Suppressor macrophage (primary cell): Measurements from ENCODE around the gene L3MBTL2.

Experiments
- DNase-seq, 4 experiments: peaks; one replicate each; pipeline ENCODE4 v3.0.0-alpha.2; 2020 to 2022

L3MBTL2 gene

DNA sequence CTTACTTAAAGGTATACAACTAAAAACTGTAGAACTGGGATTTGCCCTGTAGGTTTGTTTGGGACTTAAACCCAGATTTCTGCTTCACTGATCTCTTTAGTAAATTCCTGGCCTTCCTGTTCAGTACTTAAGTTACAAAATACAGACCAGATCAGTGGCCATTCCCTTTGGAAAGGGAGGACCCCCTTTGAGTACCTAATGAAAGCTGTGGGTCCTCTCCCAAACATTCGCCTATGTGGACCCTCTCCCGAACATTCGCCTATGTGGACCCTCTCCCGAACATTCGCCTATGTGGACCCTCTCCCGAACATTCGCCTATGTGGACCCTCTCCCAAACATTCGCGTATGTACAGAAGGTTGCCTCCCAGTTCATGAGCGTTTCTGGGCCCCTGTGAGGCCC lies 10.3 kb downstream of the L3MBTL2 start:
- DNase-seq: no peak

DNA sequence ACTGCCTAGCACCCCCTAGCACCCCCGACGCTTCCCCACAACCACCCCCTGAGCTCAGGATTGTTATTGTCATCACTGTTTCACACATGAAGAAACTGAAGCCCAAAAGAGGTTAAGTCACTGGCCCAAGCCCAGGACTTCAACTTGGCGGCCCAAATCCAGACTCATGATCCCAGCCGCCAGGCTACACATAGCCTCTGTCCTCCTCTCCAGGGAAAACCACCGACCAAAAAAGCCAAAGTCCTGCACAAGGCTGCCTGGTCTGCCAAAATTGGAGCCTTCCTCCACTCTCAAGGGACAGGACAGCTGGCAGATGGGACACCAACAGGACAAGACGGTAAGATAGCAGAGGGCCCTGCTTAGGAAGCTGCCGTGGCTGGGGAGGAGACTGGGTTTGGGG lies 10.8 kb downstream of the L3MBTL2 start:
- no peak for DNase-seq

DNA sequence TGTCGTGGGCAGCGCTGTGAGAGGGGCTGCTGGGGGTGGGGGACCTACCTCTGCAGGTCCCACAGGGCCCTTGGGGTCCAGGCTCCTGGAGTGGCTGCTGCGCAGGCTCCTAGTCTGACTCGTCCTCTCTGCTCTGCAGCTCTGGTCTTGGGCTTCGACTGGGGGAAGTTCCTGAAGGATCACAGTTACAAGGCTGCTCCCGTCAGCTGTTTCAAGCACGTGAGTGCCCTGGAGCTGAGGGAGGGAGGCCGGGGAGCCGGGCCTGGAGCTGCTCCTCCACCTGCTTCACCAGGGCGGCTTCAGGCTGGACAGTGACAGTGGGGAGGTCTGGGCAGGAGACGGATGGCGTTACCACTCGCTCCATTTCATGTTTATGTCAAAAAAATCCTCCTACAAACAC lies 11.9 kb downstream of the L3MBTL2 start:
- DNase-seq: peak in 2 of 4 experiments; percentile 24 to 46

DNA sequence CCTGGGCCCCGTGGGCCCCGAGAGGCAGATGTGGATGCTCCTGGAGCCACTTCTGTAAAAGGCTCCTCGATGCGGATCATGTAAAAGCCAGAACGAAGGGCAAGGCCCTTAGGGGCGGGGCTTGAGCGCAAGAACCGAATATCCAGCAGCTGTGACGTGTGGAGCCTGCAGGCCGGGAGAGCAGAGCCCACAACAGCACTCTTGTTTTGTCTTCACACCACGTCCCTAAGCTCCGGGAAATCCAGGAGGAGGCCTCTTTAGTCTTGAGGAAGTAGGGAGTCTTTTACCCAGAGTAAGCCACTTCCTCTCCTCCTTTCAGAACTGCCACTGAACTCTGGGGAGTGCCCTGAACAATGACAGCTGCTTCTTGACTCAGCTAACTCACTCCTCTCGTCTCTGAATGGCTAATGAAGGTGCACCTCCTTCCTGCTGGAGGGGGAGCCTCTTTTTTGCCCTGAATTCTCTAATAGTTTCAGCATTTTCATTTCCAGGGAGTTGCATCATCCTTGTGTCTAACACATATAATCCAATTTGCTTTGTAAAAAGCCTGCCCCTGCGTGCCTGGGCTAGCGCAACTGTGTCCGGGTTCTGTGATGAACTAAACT lies 12.5 kb downstream of the L3MBTL2 start:
- peak; percentile 86 to 95 (median 89) for DNase-seq

DNA sequence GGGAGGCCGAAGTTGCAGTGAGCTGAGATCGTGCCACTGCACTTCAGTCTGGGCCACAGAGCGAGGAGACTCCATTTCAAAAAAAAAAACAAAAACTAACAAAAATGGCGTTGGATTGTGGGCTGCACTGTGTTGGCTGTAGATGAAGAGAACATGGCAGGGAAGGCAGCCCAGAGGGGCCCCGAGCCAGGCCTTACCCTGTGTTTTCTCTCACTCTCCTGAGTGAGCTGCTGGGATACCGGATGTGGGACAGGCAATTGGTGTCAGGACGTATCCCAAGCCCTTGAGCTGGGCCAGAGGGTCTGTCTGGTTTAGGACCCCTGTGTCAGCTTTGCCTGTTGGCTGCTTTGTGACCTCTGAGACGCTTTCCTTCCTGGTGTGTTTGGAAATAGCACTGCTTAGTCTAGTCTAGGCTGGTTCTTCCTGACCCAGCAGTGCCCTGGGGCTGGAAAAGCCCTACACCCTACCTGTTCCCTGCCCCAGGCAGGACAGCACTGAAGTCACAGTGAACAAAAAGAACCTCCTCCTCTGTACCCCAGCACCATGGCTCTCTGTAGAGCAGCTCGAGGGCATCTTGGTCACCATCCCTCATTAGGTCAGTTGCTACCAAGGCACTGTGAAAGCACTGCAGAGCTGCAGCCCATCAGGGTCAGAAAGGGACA lies 17.9 kb downstream of the L3MBTL2 start:
- no peak for DNase-seq

DNA sequence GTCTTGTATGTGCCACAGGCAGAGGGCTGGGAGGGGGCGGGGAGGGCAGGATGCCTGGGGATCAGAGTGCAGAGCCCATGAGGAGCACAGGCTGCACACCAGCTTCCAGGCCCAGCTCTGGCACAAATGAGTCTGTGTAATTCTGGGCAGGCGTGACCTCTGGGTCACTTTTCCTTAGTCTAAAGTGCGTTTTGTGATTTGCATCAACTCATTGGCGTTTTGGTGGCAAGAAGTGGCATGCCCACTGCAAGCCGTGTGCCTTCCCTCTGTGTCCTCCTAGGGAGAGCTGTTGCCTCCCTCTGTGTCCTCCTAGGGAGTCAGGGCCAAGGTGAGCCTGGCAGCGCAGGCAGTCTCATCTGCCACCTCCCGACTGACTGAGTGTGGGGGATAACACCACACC lies 18.4 kb downstream of the L3MBTL2 start:
- DNase-seq: no peak

DNA sequence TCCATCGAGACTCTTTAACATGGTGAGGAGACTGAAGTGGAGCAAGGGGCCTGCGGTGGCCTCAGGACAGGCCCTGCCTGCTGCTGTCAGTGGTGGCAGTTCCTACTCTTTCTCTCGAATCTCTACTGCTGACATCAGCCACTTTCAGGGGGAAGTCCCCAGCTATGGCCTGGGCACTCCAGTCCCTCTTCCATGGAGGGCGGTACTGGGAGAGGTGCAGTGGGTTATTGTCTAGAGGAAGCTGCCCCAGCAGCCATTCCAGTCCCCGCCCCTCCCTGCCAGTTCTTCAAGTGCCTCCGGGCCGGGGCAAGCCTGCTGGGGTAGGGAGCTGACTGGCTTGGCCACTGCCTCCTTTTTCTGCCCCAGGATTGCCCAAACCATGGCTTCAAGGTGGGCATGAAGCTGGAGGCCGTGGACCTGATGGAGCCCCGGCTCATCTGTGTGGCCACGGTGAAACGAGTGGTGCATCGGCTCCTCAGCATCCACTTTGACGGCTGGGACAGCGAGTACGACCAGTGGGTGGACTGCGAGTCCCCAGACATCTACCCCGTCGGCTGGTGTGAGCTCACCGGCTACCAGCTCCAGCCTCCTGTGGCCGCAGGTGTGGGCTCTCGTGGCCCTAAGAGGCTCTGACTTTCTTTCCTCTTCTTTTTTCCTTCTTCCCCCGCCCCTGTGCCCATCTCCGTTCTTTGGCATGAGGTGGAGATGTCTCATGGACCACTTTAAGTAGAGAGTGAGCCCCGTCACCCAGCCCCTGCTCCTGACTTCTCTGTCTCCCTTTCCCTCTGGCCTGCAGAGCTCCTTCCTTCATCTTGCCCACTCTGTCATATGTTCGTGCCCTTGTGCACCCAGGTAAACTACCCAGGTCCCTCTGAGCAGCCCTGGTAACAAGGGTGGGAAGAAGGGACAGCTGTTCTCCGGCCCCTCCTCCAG lies 21.9 kb downstream of the L3MBTL2 start:
- DNase-seq: peak; percentile 58 to 75 (median 73)

DNA sequence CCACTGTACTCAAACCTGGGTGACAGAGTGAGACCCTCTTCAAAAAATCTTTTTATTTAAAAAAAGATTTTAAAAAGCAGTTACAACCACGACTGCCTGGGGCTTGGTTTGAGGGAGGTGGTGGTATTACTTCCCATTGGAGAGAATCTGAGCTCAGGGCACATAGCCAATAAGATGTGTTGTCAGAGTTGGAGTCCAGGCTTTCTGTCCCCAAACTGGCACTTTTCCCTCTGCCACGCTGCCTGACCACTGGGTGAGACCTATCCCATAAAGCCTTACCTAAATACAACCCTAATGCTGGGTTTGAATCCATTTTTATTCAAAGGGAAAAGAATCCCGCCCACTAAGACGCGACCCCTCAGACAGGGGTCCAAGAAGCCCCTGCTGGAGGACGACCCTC lies 24.1 kb downstream of the L3MBTL2 start:
- DNase-seq: no peak

DNA sequence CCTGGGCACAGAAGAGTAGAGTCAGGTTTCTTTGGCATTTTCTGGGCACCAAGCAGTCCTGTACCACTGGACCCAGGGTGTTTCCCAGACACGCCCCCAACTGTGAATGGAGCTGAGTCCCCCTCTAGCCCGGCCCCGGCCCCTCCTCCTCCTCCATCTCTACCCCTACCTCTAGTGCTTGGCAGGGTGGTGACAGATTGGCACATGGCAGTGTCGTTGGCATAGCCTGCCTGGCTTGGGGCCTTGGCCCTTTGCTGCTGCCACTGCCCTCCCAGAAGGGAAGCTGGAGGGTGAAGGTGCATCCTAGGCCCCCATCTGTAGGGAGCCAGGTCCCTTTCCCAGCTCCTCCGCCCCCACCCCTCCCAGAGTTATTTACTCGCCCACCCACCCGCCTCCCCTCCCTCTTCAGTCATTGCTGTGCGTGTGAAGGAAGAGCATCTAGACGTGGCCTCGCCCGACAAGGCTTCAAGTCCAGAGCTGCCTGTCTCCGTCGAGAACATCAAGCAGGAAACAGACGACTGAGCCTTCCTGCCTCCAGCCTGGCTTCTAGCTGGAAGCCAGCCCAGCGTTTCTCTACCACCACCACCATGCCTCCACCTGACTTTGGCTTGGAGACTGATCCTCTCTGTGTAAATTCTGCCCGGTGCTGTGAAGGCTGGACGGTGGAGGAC lies 24.8 kb downstream of the L3MBTL2 start:
- no peak for DNase-seq

DNA sequence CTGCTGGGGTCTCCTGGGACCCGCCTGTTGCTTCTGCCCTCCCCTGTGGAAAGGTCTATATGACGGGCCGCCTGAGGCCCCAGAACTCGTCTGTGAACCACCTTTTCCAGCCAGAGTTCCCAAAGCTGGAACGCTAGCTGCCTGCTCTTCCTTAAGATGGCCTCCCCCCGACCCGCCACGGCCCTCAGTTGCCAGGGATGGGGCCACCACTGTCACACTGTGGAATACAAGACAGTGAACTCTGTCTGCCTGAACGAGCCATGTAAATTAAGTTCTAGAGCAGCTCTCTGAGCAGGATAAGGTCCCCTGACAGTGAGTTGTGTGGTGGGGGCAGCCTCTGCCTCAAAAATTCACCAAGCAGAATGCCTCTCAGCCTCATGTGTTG lies 25.3 kb downstream of the L3MBTL2 start:
- no peak for DNase-seq

DNA sequence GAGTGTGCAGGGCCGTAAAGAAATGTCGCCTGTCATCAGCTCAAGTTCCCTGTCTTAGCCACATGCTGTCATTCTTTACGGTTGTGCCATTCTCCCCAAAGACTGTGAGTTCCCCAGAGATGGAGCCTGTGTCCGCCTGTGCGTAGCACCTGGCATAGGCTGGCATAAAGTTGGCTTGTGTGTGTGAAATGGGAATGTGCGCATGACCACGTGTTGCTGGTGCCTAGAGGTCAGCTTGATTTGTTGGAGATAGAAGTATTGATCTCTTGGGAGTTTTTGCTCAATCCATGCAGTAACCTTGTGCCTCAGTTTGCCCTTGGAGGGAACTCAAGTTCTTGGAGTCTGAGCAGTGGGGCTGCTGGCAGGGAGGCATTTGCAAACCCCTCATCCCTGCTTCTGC lies 26.3 kb downstream of the L3MBTL2 start:
- no peak for DNase-seq

DNA sequence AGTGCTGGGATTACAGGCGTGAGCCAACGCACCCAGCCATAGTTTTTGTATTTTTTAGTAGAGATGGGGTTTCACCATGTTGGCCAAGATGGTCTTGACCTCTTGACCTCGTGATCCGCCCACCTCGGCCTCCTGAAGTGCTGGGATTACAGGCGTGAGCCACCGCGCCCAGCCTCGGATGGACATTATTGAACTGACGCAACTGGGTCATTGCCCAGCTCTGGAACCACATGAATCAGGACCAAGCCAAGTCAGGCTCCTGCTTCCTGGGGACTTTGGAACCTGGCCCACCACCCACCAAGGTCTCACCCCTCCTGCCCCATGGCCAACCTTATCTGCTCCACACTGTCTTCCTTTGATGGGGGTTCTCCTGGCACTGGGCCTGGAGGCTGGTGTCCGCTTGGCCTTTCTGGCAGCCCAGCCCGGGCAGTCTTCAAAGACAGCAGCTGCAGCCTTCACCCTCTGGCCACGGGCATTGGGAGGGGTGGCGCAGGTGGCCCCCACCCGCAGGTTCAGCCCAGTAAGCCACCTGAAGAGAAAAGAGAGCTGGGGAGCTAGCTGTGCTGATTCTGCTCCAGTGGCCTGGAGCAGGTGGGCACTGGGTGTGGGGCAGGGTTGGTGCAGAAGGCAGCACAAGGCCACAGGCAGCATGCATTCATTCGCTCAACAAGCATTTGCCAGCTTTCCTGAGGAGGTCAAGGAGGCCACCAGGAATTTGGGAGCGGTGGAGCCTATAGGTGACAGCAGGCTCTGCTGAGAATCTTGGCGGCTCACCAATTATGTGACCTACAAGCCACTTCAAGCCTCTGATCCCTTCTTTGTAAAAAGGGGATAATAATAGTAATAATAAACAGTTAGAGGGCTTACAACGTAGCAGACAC lies 29.9 kb downstream of the L3MBTL2 start:
- DNase-seq: no peak

DNA sequence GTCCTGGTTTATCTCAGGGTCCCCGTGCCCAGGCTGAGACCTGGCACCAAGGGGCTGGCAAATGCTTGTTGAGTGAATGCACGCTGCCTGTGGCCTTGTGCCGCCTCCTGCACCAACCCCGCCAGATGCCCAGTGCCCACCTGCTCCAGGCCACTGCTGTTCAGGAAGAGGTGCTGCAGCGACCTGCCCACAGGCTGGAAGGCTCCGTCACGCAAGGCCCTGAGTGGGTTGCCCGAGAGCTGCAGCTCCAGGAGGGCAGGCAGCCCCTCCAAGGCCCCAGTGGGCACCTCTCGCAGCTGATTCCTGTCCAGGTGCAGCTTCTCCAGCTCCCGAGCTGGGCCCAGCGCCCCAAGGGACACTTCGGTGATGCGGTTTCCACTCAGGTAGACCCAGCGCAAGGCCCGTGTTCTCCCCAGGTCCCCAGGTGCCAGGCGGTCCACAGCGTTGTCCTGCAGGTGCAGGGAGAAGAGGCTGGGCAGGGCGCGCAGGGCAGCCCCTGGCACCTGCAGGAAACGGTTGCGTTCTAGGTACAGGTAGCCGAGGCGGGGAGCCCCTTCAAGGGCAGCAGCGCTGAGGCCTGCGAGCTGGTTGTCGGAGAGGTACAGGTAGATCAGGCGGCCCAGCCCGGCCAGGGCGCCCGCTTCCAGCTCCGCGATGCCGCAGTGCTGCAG lies 32.1 kb downstream of the L3MBTL2 start:
- no peak for DNase-seq

DNA sequence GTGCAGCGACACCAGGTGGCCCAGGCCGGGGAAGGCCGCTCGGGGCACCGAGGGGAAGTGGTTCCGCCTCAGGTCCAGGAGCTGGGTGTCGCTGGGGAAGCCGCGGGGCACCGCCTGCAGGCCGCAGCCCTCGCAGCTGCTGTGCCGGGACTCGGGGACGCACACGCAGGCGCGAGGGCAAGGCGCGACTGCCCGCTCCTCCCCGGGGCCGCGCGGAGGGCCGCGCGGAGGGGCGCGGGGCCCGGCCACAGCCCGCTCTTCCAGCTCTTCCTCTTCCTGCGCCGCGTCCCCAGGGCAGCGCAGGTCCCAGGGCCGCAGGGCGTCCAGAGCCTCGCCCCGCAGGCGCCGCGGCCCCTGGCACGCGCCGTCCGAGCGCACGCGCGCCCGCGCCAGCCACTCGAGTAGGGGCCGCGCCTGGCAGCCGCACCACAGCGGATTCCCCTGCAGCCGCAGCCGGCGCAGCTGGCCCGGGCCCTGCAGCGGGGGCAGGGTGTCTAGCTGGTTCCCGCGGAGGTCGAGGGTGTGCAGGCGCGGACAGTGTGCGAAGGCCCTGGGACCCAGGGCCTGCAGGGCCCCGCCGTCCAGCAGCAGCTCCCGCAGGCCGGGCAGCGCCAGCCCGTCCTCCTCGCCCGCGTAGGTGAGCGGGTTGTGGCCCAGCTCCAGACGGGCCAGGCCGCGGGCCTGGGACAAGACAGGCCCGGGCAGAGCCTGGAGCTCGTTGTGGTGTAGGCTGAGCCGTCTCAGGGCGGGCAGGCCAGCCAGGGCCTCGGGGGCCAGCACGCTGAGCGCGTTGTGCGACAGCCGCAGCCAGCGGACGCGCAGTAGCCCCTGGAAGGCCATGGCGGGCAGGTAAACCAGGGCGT lies 32.8 kb downstream of the L3MBTL2 start:
- DNase-seq: peak; percentile 72 to 90 (median 82)

DNA sequence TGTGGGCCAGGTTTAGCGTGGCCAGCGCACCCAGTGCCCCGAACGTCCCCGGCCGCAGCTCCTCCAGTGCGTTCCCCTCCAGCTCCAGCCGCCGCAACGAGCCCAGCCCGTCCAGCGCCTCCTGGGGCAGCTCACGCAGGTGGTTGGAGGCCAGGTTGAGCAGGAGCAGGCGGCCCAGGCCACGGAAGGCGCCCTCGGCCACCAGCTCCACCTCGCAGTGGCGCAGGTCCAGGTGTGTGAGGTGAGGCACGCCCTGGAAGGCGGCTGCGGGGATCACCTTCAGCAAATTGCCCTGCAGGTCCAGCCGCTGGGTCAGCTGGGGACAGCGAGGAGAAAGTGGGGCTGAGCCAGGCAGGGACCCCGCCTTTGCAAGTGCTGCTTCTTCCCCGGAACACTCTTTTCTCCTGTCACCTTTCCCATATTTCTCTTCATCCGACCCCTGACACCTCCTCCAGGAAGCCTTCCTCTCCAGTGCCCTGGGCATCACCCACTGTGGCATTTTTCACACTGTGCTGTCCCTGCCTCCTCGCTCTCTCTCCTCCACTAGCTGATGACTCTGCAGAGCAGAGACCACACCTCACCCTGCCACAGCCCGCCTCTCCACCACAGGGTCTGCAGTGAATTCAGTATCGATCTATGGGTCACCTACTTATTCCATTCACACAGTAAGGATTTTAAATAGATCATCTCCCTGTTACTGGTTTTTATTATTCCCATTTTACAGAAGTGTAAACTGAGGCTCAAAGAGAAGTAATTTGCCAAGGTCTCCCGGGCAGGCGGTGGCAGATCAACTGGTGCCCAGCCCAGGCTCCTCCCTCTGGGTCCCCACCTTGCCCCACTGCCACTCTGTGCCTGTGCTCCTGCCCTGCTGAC lies 33.7 kb downstream of the L3MBTL2 start:
- no peak for DNase-seq

DNA sequence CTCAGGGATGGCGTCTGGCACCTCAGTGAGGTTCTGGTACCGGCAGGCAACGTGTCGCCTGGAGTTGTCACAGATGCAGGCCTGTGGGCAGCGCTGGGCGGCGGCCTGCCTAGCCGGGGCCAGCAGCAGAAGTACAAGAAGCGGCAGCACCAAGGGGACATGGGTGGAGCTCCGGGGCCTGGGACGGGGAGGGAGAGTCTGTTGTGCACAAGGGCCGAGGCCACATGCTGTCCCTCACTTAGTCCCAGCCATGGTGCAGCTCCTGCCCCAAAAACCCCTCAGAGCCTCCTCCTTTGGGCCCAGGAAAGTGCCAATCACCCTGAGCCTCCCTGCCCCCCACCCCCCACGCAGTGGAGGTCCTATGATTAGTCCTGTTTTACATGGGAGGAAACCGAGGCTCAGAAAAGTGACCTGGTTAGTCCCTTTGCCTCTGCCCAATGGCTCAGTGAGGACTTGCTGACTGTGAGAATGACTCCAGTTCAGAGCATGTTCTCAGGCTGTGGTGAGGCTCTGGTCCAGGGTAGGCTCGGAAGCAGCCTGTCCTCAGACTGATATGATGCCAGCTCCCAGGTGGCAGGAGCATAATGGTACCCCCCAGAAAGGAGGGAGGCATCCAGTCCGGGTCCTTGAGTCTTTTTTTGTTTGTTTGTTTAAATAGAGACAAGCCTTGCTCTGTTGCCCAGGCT lies 34.5 kb downstream of the L3MBTL2 start:
- no peak for DNase-seq

DNA sequence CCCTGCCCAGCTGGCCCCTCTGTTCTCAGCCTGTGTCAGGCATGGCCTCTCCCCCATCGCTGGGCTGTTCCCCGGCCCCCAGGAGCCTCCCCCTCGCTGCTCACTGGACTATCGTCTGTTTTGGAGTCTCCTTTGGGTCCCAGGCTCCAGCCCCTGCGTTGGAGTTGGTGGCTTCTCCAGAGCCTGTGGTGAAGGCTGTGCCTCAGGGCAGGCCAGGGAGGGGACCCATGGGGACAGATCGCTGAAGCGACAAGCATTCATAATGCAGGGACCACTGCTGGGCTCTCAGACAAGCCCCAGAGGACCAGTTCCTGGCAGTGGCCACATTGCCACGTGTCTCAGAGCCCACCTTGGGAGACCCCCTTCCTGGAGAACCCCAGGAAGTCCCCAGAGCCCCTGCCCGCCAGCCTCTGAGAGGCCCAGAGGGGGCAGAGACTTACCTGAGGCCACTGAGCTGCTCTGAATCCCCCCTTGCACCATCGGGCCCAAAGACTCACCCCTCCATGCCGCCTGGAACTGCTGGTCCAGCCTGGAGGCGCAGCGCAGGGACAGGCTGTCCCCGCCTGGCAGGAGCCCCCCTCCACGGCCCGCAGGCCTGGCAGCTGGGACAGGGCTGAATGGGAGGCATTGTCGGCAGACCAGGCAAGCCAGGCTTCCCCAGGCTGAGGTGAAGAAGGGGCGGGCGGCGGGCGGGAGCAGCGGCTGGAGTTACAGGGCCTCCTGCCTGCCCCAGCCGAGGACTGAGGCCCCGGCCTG lies 35.4 kb downstream of the L3MBTL2 start, which contains the start of gene CHADL:
Gene CHADL (minus strand): TSS at position 555 of the 756 bp plus-strand sequence. CDS start 50 bp downstream, at position 505.
- no peak for DNase-seq
